Neuronal stem cell (in vitro differentiated cells): ENCODE data around the gene ZMIZ2.

Source experiments
- DNase-seq: peaks from one replicate; pipeline ENCODE4 v3.0.0-alpha.2; 2013; ENCODE audit warnings: low spot score
- H2AFZ ChIP-seq: one replicate; pipeline ENCODE4 v1.6.1; 2013; ENCODE audit warnings: mild to moderate bottlenecking, low read length, inconsistent platforms
- H2AK5ac ChIP-seq: 2 replicates; pipeline ENCODE4 v1.6.1; 2013; ENCODE audit warnings: low read depth, mild to moderate bottlenecking, inconsistent platforms, low read length, moderate library complexity, mixed read lengths
- H2BK120ac ChIP-seq: 2 replicates; pipeline ENCODE4 v1.6.1; 2013; ENCODE audit warnings: low read depth, mild to moderate bottlenecking, inconsistent platforms, low read length, moderate library complexity, mixed read lengths
- H2BK12ac ChIP-seq: one replicate; pipeline ENCODE4 v1.6.1; 2013; ENCODE audit warnings: low read length, inconsistent platforms
- H2BK15ac ChIP-seq: 2 replicates; pipeline ENCODE4 v1.6.1; 2013; ENCODE audit warnings: mild to moderate bottlenecking, low read length, inconsistent platforms, mixed read lengths
- H2BK5ac ChIP-seq: one replicate; pipeline ENCODE4 v1.6.1; 2013; ENCODE audit warnings: inconsistent platforms, mild to moderate bottlenecking, low read length, moderate library complexity
- H3K14ac ChIP-seq: one replicate; pipeline ENCODE4 v1.6.1; 2013; ENCODE audit warnings: low read length, inconsistent platforms
- H3K18ac ChIP-seq: 2 replicates; pipeline ENCODE4 v1.6.1; 2013; ENCODE audit warnings: low read length, inconsistent platforms
- H3K23ac ChIP-seq: 2 replicates; pipeline ENCODE4 v1.6.1; 2013; ENCODE audit warnings: low read depth, mild to moderate bottlenecking, mixed read lengths, low read length, inconsistent platforms; ENCODE audit not compliant: poor library complexity
- H3K27ac ChIP-seq: replicated peaks from 3 replicates; pipeline ENCODE4 v1.5.1; 2013; ENCODE audit warnings: low read length, inconsistent platforms
- H3K27me3 ChIP-seq, 3 experiments: 2 replicates each; pipeline ENCODE4 v1.6.1; 2013; ENCODE audit warnings: low read length in 3 of 3, mild to moderate bottlenecking in 2 of 3, inconsistent platforms in 1 of 3, low read depth in 1 of 3, mixed read lengths in 1 of 3, moderate library complexity in 1 of 3; ENCODE audit not compliant: control insufficient read depth in 3 of 3, insufficient read depth in 3 of 3
- H3K36me3 ChIP-seq, 2 donors: replicated peaks in 1 of 2; 2 replicates each; pipeline ENCODE4 v1.6.1; 2013; ENCODE audit warnings: low read length in 2 of 2; ENCODE audit not compliant: control insufficient read depth in 2 of 2, insufficient read depth in 2 of 2
- H3K4ac ChIP-seq: 2 replicates; pipeline ENCODE4 v1.6.1; 2013; ENCODE audit warnings: inconsistent platforms, mild to moderate bottlenecking, low read length, moderate library complexity
- H3K4me1 ChIP-seq, 2 donors: 1 replicate in 1 of 2; 2 replicates in 1 of 2; pipeline ENCODE4 v1.6.1; 2013; ENCODE audit warnings: low read length in 2 of 2, low read depth in 1 of 2; ENCODE audit not compliant: control insufficient read depth in 2 of 2, insufficient read depth in 1 of 2
- H3K4me2 ChIP-seq: one replicate; pipeline ENCODE4 v1.6.1; 2013; ENCODE audit warnings: mild to moderate bottlenecking, low read length, inconsistent platforms; ENCODE audit not compliant: insufficient read depth, poor library complexity, severe bottlenecking
- H3K4me3 ChIP-seq, 2 donors: 2 replicates each; pipeline ENCODE4 v1.5.1; 2013; ENCODE audit warnings: low read length in 2 of 2, mild to moderate bottlenecking in 2 of 2, inconsistent platforms in 1 of 2, moderate library complexity in 1 of 2
- H3K79me1 ChIP-seq: one replicate; pipeline ENCODE4 v1.6.1; 2013; ENCODE audit warnings: low read depth, mild to moderate bottlenecking, inconsistent platforms, low read length, moderate library complexity
- H3K9ac ChIP-seq: one replicate; pipeline ENCODE4 v1.6.1; 2013; ENCODE audit warnings: mild to moderate bottlenecking, low read depth, low read length, inconsistent platforms; ENCODE audit not compliant: poor library complexity
- H3K9me3 ChIP-seq, 2 donors: replicated peaks in 1 of 2; 2 replicates each; pipeline versions ENCODE3 to v1.6.1; 2013; ENCODE audit warnings: low read length in 2 of 2, mild to moderate bottlenecking in 2 of 2, inconsistent platforms in 1 of 2, low read depth in 1 of 2, mixed read lengths in 1 of 2, moderate library complexity in 1 of 2; ENCODE audit not compliant: control insufficient read depth in 2 of 2, insufficient read depth in 1 of 2
- H4K8ac ChIP-seq: one replicate; pipeline ENCODE4 v1.6.1; 2013; ENCODE audit warnings: low read depth, mild to moderate bottlenecking, inconsistent platforms, low read length, moderate library complexity
- H4K91ac ChIP-seq: one replicate; pipeline ENCODE4 v1.6.1; 2013; ENCODE audit warnings: low read length, low read depth, mild to moderate bottlenecking, inconsistent platforms; ENCODE audit not compliant: poor library complexity
- WGBS, 2 donors: extraction: QIAGEN DNeasy Blood & Tissue Kit; methylation state at CpG; one replicate each; pipeline ENCODE4 v1.1.7; 2013; ENCODE audit warnings: missing lambda C conversion rate in 2 of 2, mixed read lengths in 1 of 2; ENCODE audit not compliant: insufficient read length in 2 of 2, insufficient replicate concordance in 1 of 2; ENCODE audit errors: extremely low coverage in 2 of 2; 5-methylcytosine and 5-hydroxymethylcytosine counted together

ZMIZ2 gene

DNA sequence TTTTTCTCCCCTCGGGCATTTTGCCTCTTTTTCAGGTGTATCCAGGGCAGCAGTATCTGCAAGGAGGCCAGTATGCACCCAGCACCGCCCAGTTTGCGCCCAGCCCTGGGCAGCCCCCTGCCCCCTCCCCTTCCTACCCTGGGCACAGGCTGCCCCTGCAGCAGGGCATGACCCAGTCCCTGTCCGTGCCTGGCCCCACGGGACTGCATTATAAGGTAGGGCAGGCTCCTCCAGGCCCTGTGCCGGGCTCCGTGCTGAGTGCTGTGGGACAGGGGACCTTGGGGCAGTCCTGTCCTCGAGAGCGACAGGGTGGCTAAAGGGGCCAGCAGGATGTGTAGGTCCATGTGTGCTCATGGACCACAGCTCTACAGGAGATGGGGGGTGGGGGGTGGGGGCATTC, 10.6 kb downstream of the ZMIZ2 start:
- H3K4me2 ChIP-seq = no peak overlapping the region
- H3K4me3 ChIP-seq = no peak overlapping the region
- H3K9ac ChIP-seq = peak overlapping the region; percentile 12
- H2AK5ac ChIP-seq = no peak overlapping the region
- no peak overlapping the region for H3K14ac ChIP-seq
- no CpG with 5 or more reads among the region's 9 CpGs for WGBS, 2 donors
- H3K9me3 ChIP-seq = no peaks in the 10 kb centered on the region
- H2BK5ac ChIP-seq = no peak overlapping the region
- H2AFZ ChIP-seq = no peak overlapping the region
- DNase-seq = no peak
- no peak overlapping the region for H3K4ac ChIP-seq
- H3K36me3 ChIP-seq = peaks cover 51 to 73% of the 10 kb centered on the region in 2 donors
- H3K27me3 ChIP-seq = no peaks in the 10 kb centered on the region
- H2BK120ac ChIP-seq = no peak overlapping the region
- H3K79me1 ChIP-seq = peaks cover 4% of the 10 kb centered on the region
- H2BK12ac ChIP-seq = no peak overlapping the region
- no peak overlapping the region for H3K23ac ChIP-seq
- H4K91ac ChIP-seq = no peak overlapping the region
- no peak overlapping the region for H2BK15ac ChIP-seq
- H3K4me1 ChIP-seq = peaks cover 0 to 6% of the 10 kb centered on the region in 2 donors
- no peak overlapping the region for H3K27ac ChIP-seq
- H4K8ac ChIP-seq = no peak overlapping the region
- H3K18ac ChIP-seq = no peak overlapping the region

DNA sequence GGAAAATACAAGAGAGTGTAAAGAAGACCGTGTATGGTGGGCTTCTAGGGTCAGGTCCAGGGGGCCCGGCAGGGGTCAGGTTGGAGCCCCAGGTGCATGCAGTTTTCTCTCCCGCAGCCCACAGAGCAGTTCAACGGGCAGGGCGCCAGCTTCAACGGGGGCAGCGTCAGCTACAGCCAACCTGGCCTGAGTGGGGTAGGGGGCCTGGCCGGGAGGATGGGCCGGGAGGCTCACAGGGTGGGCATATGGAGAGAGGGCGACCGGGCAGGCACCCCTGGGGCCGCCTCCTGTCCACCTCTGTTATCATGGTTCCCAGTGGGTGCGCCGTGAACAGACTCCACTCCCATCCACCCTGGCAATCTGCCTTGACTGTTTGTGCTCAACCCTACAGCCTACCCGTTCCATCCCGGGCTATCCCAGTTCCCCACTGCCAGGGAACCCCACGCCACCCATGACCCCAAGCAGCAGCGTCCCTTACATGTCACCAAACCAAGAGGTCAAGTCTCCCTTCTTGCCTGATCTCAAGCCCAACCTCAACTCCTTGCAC, 11.5 kb downstream of the ZMIZ2 start:
- no peak overlapping the region for H4K8ac ChIP-seq
- H3K23ac ChIP-seq = peak overlapping the region; percentile 73
- H3K4me1 ChIP-seq = no peaks in the 10 kb centered on the region
- no peak overlapping the region for H2BK12ac ChIP-seq
- no peak overlapping the region for H2AFZ ChIP-seq
- no CpG with 5 or more reads among the region's 18 CpGs for WGBS, 2 donors
- no peak overlapping the region for H3K18ac ChIP-seq
- H3K4me3 ChIP-seq = no peak overlapping the region
- H3K9me3 ChIP-seq = no peaks in the 10 kb centered on the region
- H3K9ac ChIP-seq = peak overlapping the region; percentile 44
- no peak for DNase-seq
- H3K4ac ChIP-seq = no peak overlapping the region
- peak overlapping the region; percentile 75 for H2BK5ac ChIP-seq
- no peak overlapping the region for H2AK5ac ChIP-seq
- H3K14ac ChIP-seq = no peak overlapping the region
- no peak overlapping the region for H3K27ac ChIP-seq
- H3K79me1 ChIP-seq = peaks cover 4% of the 10 kb centered on the region
- H4K91ac ChIP-seq = no peak overlapping the region
- H2BK120ac ChIP-seq = no peak overlapping the region
- H3K27me3 ChIP-seq = no peaks in the 10 kb centered on the region
- no peak overlapping the region for H3K4me2 ChIP-seq
- peaks cover 60 to 81% of the 10 kb centered on the region in 2 donors for H3K36me3 ChIP-seq
- no peak overlapping the region for H2BK15ac ChIP-seq

DNA sequence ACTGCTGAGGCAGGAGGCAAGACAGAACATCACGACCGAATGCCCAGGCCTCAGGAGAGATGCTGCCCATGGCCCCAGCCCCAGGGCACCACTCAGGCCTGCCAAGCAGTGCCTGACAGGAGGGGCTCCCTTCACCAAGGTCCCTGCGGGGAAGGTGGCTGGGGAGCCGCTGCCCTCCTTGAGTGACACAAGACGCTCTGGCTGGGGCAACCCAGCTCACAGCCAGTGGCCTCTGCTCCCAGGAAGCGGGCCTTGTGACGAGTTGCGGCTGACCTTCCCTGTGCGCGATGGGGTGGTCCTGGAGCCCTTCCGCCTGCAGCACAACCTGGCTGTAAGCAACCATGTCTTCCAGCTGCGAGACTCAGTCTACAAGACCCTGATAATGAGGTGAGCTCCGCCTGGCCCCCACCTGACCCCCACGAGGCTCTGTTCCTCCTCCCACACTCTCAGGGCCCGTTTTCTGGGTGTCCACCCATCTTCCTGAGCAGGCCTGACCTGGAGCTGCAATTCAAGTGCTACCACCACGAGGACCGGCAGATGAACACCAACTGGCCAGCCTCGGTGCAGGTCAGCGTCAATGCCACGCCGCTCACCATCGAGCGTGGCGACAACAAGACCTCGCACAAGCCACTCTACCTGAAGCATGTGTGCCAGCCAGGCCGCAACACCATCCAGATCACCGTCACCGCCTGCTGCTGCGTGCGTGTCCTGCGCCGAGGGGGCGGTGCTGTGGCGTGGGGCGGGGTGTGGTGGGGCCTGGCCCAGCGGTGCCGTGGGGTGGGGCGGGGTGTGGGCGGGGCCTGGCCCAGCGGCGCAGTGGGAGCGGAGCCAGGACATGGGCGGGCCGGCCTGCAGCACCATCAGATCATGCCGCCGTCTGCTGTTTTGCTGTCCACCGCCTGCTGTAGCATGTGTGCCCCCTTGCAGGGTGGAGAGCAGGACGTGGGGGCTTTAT, 12.8 kb downstream of the ZMIZ2 start:
- no CpG with 5 or more reads among the region's 48 CpGs for WGBS, 2 donors
- Histone ChIP-seq H3K36me3 (peaks cover 68 to 91% of the 10 kb centered on the region in 2 donors), H4K91ac (no peak overlapping the region)

DNA sequence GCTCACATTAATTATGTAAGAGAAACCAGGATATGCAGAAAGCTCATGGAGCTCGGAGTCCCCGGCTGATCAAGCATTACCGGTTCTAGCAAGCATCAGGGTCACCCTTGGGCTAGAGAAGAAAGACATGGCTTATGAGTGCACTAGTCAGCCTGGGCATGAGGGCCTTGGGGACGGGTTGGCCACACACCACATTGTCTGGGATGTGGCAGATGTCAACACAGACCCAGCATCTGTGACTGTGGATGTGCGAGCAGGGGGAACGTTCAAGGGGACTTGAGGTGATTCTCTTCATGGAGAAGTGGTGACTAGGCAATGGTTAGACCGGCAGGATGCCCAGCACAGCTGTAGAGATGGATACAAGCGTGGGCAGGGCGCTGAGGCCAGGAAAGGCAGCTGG, 13.7 kb downstream of the ZMIZ2 start:
- Histone ChIP-seq H3K4ac (no peak overlapping the region), H3K23ac (no peak overlapping the region), H3K27me3 (no peaks in the 10 kb centered on the region), H2BK12ac (no peak overlapping the region), H3K36me3 (peaks cover 67 to 91% of the 10 kb centered on the region in 2 donors), H4K8ac (no peak overlapping the region), H3K14ac (no peak overlapping the region), H3K79me1 (peaks cover 2% of the 10 kb centered on the region), H3K18ac (no peak overlapping the region), H3K9ac (no peak overlapping the region), H2AK5ac (no peak overlapping the region), H2AFZ (no peak overlapping the region), H3K27ac (no peak overlapping the region), H2BK120ac (no peak overlapping the region), H2BK15ac (no peak overlapping the region), H3K4me1 (no peaks in the 10 kb centered on the region), H4K91ac (no peak overlapping the region), H3K4me2 (no peak overlapping the region), H3K4me3 (no peak overlapping the region), H3K9me3 (no peaks in the 10 kb centered on the region), H2BK5ac (no peak overlapping the region)
- DNase-seq = no peak
- no CpG with 5 or more reads among the region's 9 CpGs for WGBS, 2 donors

More for the DNA sequence above, 12.8 kb downstream of the ZMIZ2 start:
- H4K8ac ChIP-seq = no peak overlapping the region
- no peak for DNase-seq
- peak overlapping the region; percentile 44 for H3K9ac ChIP-seq
- no peak overlapping the region for H3K27ac ChIP-seq
- peak overlapping the region; percentile 93 for H3K23ac ChIP-seq
- H3K4ac ChIP-seq = no peak overlapping the region
- no peak overlapping the region for H3K4me2 ChIP-seq
- no peak overlapping the region for H2BK15ac ChIP-seq
- H2AK5ac ChIP-seq = no peak overlapping the region
- no peak overlapping the region for H3K14ac ChIP-seq
- H3K27me3 ChIP-seq = no peaks in the 10 kb centered on the region
- H3K4me3 ChIP-seq = no peak overlapping the region
- H2AFZ ChIP-seq = no peak overlapping the region
- no peak overlapping the region for H2BK12ac ChIP-seq
- H2BK5ac ChIP-seq = peak overlapping the region; percentile 87
- H3K79me1 ChIP-seq = peaks cover 2% of the 10 kb centered on the region
- no peak overlapping the region for H2BK120ac ChIP-seq
- H3K18ac ChIP-seq = peak overlapping the region; percentile 28
- H3K4me1 ChIP-seq = no peaks in the 10 kb centered on the region
- H3K9me3 ChIP-seq = no peaks in the 10 kb centered on the region
